ENCODE data around the gene AHSP. TPM values are rescaled to one million over a fixed set of nuclear protein-coding genes. Genes with fewer than 3 reads are reported as not detected.

Gene AHSP
- total and polyA plus RNA-seq, 10 of the 15 experiments (the other 5 are each of a cell fraction or from before 2014, with no cell fraction given), result not detected

GRCh38 chr16:31569360-31569717, 41.6 kb downstream of the AHSP start:
- Histone ChIP-seq H3K4me1 (ENCODE audit: control insufficient read depth, insufficient read depth, low read length) (no peaks in the 10 kb centered on the region), H3K9me3 (replicated peaks; ENCODE audit: control insufficient read depth, insufficient read depth, low read length) (no peaks in the 10 kb centered on the region; the same call in 2 of the 3 replicates), H3K79me2 (ENCODE audit: control insufficient read depth, insufficient read depth, low read length) (no peaks in the 10 kb centered on the region), H3K36me3 (ENCODE audit: control insufficient read depth in 2 of 2, insufficient read depth in 2 of 2, low read length in 1 of 2) (no peaks in the 10 kb centered on the region), H3K4me2 (ENCODE audit: control insufficient read depth, insufficient read depth) (no peak overlapping the region), H4K20me1 (ENCODE audit: control insufficient read depth, insufficient read depth) (no peaks in the 10 kb centered on the region), H3K9ac (ENCODE audit: control insufficient read depth, insufficient read depth, low read length) (no peak overlapping the region), H3K27me3 (replicated peaks in 1 of 2; ENCODE audit: control insufficient read depth in 2 of 2, insufficient read depth in 2 of 2, low read length in 1 of 2) (no peaks in the 10 kb centered on the region), H2AFZ (ENCODE audit: control insufficient read depth, low read depth, low read length) (no peak overlapping the region), H3K4me3 (no peak overlapping the region), H3K27ac (ENCODE audit: control insufficient read depth, insufficient read depth) (no peak overlapping the region)
- DNase-seq (ENCODE audit: low read depth, low spot score) (no peak), FAIRE-seq (no peak), ATAC-seq (no peak)
- in situ Hi-C loops (cut with MboI) (no loop called here), intact Hi-C loops (cut with micrococcal nuclease; ENCODE audit: unreplicated experiment) (loop anchor here (10.0 kb wide), 1 partner anchor 65 kb away; the partner anchor contains the start of gene RUSF1)
- ChIA-PET SMC1A (ENCODE audit: uncharacterized antibody, unreplicated experiment) (no interaction called here), POLR2A (no interaction called here), CTCF (no interaction called here), RAD21 (ENCODE audit: unreplicated experiment) (no interaction called here)
- TF ChIP-seq RELB (IDR thresholded peaks at IDR 0.05; ENCODE audit: low read depth), result no peak
- TF ChIP-seq ZBED1 (IDR thresholded peaks at IDR 0.05; ENCODE audit: borderline replicate concordance), result no peak
- no peak for TF ChIP-seq MYB (IDR thresholded peaks at IDR 0.05; ENCODE audit: borderline replicate concordance, low read depth, low read length)
- TF ChIP-seq FOS (IDR thresholded peaks at IDR 0.05; ENCODE audit: borderline replicate concordance, extremely low read depth, insufficient read length), result no peak
- TF ChIP-seq NR2C1 (IDR thresholded peaks at IDR 0.05), result no peak
- TF ChIP-seq WRNIP1 (IDR thresholded peaks at IDR 0.05; ENCODE audit: borderline replicate concordance, low read depth, low read length), result no peak
- TF ChIP-seq ZNF24 (IDR thresholded peaks at IDR 0.05), result no peak
- TF ChIP-seq BRCA1 (IDR thresholded peaks at IDR 0.05; ENCODE audit: low read depth, low read length), result no peak
- TF ChIP-seq ZBTB11 (CRISPR knock-in tag; IDR thresholded peaks at IDR 0.05), result no peak
- TF ChIP-seq SUPT20H (IDR thresholded peaks at IDR 0.05; ENCODE audit: borderline replicate concordance, control insufficient read depth, low read depth, low read length), result no peak
- 49% methylated on average over 36 of the region's 46 CpGs for WGBS (ENCODE audit: insufficient coverage, insufficient replicate concordance, low lambda C conversion rate, missing lambda C conversion rate)
- no TSS peak for BruUV-seq (replicated peaks)

Measured in GM12878 (cell line).